Measurements from ENCODE around the gene STK24.
"Not testable (repeated sequence)": the region's sequence is repeated elsewhere in the genome, so short reads cannot be mapped to it uniquely, and the experiment has no call there.

Gene STK24

GRCh38 chr13:98576963-98577835, at the start of gene STK24:
Gene STK24 (minus strand): TSS chr13:98577107. CDS start chr13:98576786, 321 bp downstream.
- H3K27me3 Mint-ChIP-seq: peaks cover 3% of the 10 kb centered on the region
- H3K9me3 Mint-ChIP-seq: no peaks in the 10 kb centered on the region
- peaks cover 22% of the 10 kb centered on the region for H3K36me3 Mint-ChIP-seq
- H3K4me3 Mint-ChIP-seq: peak within 1 kb of the TSS; percentile 94
- H3K27ac Mint-ChIP-seq: peak within 1 kb of the TSS; percentile 92
- DNase-seq: peak; percentile 64
- peaks cover 36% of the 10 kb centered on the region for H3K4me1 Mint-ChIP-seq
- CTCF ChIA-PET: interaction anchor here (0.7 kb wide), 1 partner anchor 132 kb away, joined by 3 read pairs; no protein-coding TSS in a partner anchor

DNA sequence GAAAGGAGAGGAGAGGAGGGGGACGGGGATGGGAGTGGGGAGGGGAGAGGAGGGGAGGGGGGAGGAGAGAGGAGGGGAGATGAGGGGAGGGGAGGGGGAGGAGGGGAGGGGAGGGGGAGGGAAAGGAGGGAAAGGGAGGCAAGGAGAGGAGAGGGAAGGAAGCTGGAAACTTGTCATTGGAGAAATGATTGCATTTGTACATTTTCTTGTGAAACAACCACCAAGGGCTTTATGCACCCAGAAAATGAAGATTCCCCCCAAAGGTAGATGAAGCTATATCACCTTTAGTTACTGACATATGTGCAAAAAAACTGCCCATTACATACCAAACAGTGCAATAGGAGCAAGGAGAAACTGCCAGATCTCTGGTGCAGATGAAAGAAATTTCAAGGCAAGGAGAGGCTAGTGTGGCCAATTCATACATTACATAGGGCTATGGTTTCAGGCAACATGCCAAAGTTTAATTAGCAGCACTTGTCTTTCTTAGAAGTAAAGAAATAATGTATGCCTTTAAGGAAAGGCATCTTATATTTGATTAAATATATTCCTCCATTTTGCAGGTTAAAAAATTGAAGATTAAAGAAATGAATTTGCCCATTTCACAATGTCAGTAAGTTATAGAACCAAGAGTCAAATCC, 49.5 kb upstream of the STK24 start:
- Mint-ChIP-seq H3K36me3 (no peaks in the 10 kb centered on the region), H3K4me3 (no peak overlapping the region), H3K4me1 (no peaks in the 10 kb centered on the region), H3K9me3 (no peaks in the 10 kb centered on the region), H3K27ac (no peak overlapping the region), H3K27me3 (peaks cover 22% of the 10 kb centered on the region)
- CTCF ChIA-PET: no interaction called here
- DNase-seq: no peak

GRCh38 chr13:98624589-98624988, 47.7 kb upstream of the STK24 start:
- H3K4me3 Mint-ChIP-seq, H3K4me1 Mint-ChIP-seq, H3K9me3 Mint-ChIP-seq, CTCF ChIA-PET, H3K36me3 Mint-ChIP-seq, DNase-seq, H3K27ac Mint-ChIP-seq: not testable (repeated sequence)
- H3K27me3 Mint-ChIP-seq: peaks cover 18% of the 10 kb centered on the region

GRCh38 chr13:98622931-98623331, 46.0 kb upstream of the STK24 start:
- H3K9me3 Mint-ChIP-seq: no peaks in the 10 kb centered on the region
- no peak overlapping the region for H3K27ac Mint-ChIP-seq
- peaks cover 22% of the 10 kb centered on the region for H3K27me3 Mint-ChIP-seq
- DNase-seq: no peak
- H3K36me3 Mint-ChIP-seq: no peaks in the 10 kb centered on the region
- CTCF ChIA-PET: no interaction called here
- no peak overlapping the region for H3K4me3 Mint-ChIP-seq
- no peaks in the 10 kb centered on the region for H3K4me1 Mint-ChIP-seq

DNA sequence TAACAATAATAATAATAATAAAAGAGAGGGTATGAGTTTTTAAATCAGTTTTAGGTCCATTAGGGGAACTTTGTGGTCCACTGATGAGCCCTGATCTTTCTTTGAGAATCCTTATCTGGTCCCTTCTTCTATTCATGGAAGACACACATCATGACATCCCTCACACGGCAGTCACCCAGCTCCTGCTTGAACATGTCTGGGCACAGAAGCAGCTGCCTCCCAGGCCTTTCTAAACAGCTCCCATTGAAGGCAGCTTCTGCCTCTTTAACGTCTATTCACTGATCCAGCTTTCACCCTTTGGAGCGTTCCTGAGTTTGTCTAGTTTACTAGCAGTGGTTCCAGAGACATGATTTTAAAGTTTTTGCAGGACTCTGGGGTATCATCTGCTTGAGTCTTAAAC, 42.6 kb upstream of the STK24 start:
- no peak for DNase-seq
- CTCF ChIA-PET: no interaction called here
- H3K27ac Mint-ChIP-seq: no peak overlapping the region

GRCh38 chr13:98615595-98615994, 38.7 kb upstream of the STK24 start:
- not testable (repeated sequence) for H3K9me3 Mint-ChIP-seq, H3K36me3 Mint-ChIP-seq
- peaks cover 14% of the 10 kb centered on the region for H3K27me3 Mint-ChIP-seq

More for the DNA sequence above, 42.6 kb upstream of the STK24 start:
- Mint-ChIP-seq H3K27me3 (peaks cover 22% of the 10 kb centered on the region), H3K9me3 (no peaks in the 10 kb centered on the region), H3K36me3 (no peaks in the 10 kb centered on the region), H3K4me1 (no peaks in the 10 kb centered on the region), H3K4me3 (no peak overlapping the region)

DNA sequence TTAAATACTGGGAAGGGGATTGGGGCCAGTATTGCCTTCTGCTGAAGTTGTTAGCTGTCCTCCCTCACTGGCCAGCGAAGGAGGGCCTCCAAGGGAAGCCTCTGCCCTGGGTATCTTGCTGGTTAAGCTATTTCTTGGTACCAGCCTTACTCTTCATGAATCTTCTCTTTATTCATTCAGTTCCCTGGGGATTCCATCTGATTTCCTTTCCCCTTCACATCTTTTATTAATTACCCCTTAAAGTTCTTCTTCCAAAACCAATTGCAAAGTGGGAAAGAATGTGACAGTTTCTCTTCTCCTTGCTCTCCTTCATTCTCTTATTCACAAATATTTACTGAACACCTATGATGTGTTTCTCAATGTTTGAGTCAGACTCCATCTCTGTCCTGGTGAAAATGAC, 36.7 kb upstream of the STK24 start:
- Mint-ChIP-seq H3K4me3 (no peak overlapping the region), H3K36me3 (no peaks in the 10 kb centered on the region), H3K9me3 (no peaks in the 10 kb centered on the region), H3K27ac (no peak overlapping the region), H3K27me3 (peaks cover 15% of the 10 kb centered on the region), H3K4me1 (no peaks in the 10 kb centered on the region)
- no peak for DNase-seq
- CTCF ChIA-PET: no interaction called here

More at GRCh38 chr13:98615595-98615994, 38.7 kb upstream of the STK24 start:
- not testable (repeated sequence) for DNase-seq, H3K4me3 Mint-ChIP-seq, H3K4me1 Mint-ChIP-seq, H3K27ac Mint-ChIP-seq
- CTCF ChIA-PET: interaction anchor here (1.0 kb wide), 1 partner anchor 38 kb away, joined by 4 read pairs; no protein-coding TSS in a partner anchor

DNA sequence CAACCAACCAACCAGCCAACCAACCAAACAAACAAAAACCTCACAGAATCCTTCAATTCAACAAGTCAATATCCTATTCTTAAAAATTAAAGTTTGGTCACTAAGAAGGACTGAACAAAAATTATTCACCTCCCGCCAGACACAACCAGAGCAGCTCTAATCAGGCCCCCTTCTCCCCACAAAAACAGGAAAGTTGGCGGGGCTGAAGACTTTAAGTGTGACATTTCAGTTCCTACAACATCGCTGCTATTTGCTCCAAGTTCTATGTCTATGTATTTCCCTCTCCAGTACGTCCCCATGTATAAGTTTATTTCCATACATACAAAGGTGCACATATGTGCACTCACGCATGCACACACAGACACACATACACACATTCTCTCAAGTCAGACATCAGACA, 32.8 kb upstream of the STK24 start:
- DNase-seq: no peak
- CTCF ChIA-PET: no interaction called here
- Mint-ChIP-seq H3K27me3 (peaks cover 14% of the 10 kb centered on the region), H3K36me3 (no peaks in the 10 kb centered on the region), H3K27ac (no peak overlapping the region), H3K4me3 (no peak overlapping the region), H3K9me3 (no peaks in the 10 kb centered on the region), H3K4me1 (no peaks in the 10 kb centered on the region)

- Mint-ChIP-seq H3K9me3 (no peaks in the 10 kb centered on the region), H3K27ac (no peak overlapping the region), H3K4me3 (no peak overlapping the region), H3K4me1 (no peaks in the 10 kb centered on the region), H3K36me3 (no peaks in the 10 kb centered on the region), H3K27me3 (peaks cover 8% of the 10 kb centered on the region)
- CTCF ChIA-PET: no interaction called here
- DNase-seq: no peak
Measured at GRCh38 chr13:98606296-98606695, 29.4 kb upstream of the STK24 start.

- no peaks in the 10 kb centered on the region for H3K36me3 Mint-ChIP-seq
- peaks cover 6% of the 10 kb centered on the region for H3K4me1 Mint-ChIP-seq
- H3K4me3 Mint-ChIP-seq: no peak overlapping the region
- CTCF ChIA-PET: no interaction called here
- DNase-seq: no peak
- H3K27ac Mint-ChIP-seq: no peak overlapping the region
- no peaks in the 10 kb centered on the region for H3K9me3 Mint-ChIP-seq
- H3K27me3 Mint-ChIP-seq: peaks cover 13% of the 10 kb centered on the region
Measured at GRCh38 chr13:98599502-98600328, 22.8 kb upstream of the STK24 start.

DNA sequence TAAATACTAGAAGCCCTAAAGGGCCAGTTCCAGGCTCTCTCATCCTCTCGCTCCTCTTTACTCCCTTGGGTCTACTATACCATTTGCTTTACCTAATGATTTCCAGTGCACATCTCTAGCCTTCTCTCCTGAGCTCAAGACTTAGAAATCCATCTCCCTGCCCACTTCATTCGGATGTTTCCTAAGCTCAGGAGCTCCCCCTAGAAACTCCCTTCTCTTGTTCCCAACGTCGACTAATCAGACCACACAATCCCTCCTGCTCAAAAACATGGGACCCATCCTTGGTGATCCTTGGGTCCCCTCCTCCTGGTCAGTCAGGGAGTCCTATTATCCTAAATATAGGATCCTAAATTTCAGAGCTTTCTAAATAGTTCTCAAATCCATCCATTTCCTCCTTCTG, 21.1 kb upstream of the STK24 start:
- Mint-ChIP-seq H3K9me3 (no peaks in the 10 kb centered on the region), H3K4me1 (peaks cover 6% of the 10 kb centered on the region), H3K27ac (no peak overlapping the region), H3K27me3 (peaks cover 13% of the 10 kb centered on the region), H3K4me3 (no peak overlapping the region), H3K36me3 (no peaks in the 10 kb centered on the region)
- DNase-seq: no peak
- CTCF ChIA-PET: no interaction called here

GRCh38 chr13:98595134-98595533, 18.2 kb upstream of the STK24 start:
- H3K9me3 Mint-ChIP-seq: no peaks in the 10 kb centered on the region
- CTCF ChIA-PET: no interaction called here
- no peaks in the 10 kb centered on the region for H3K36me3 Mint-ChIP-seq
- no peak overlapping the region for H3K27ac Mint-ChIP-seq
- peaks cover 3% of the 10 kb centered on the region for H3K27me3 Mint-ChIP-seq
- no peak for DNase-seq
- peaks cover 6% of the 10 kb centered on the region for H3K4me1 Mint-ChIP-seq
- no peak overlapping the region for H3K4me3 Mint-ChIP-seq

- Mint-ChIP-seq H3K36me3 (no peaks in the 10 kb centered on the region), H3K4me3 (no peak overlapping the region), H3K4me1 (peaks cover 6% of the 10 kb centered on the region), H3K27me3 (no peaks in the 10 kb centered on the region), H3K27ac (no peak overlapping the region), H3K9me3 (no peaks in the 10 kb centered on the region)
- CTCF ChIA-PET: no interaction called here
- DNase-seq: no peak
Measured at GRCh38 chr13:98592362-98592732, 15.4 kb upstream of the STK24 start.

GRCh38 chr13:98591721-98592361, 14.9 kb upstream of the STK24 start:
- no peaks in the 10 kb centered on the region for H3K27me3 Mint-ChIP-seq
- no peaks in the 10 kb centered on the region for H3K9me3 Mint-ChIP-seq
- H3K4me3 Mint-ChIP-seq: no peak overlapping the region
- peaks cover 3% of the 10 kb centered on the region for H3K4me1 Mint-ChIP-seq
- CTCF ChIA-PET: interaction anchor here (0.7 to 1.2 kb wide), 2 partner anchors 10 to 950 kb away, joined by 3 read pairs; no protein-coding TSS in a partner anchor
- no peak overlapping the region for H3K27ac Mint-ChIP-seq
- no peak for DNase-seq
- no peaks in the 10 kb centered on the region for H3K36me3 Mint-ChIP-seq
